Uterus (tissue), 4 donors: ENCODE measurements around the gene IRGC. TPM values are rescaled to one million over a fixed set of nuclear protein-coding genes. Genes with fewer than 3 reads are reported as not detected.

Experiments used
- DNase-seq, 2 donors: peaks; one replicate each; pipeline ENCODE4 v3.0.0-alpha.2; 2019 to 2020
- H3K27ac ChIP-seq, 2 donors: fragments of 200-600 bp; sonication (generic); 1 replicate in 1 of 2; 2 replicates in 1 of 2; pipeline ENCODE4 v1.5.1; 2016 to 2018
- H3K27me3 ChIP-seq, 2 donors: fragments of 200-600 bp; sonication (generic); one replicate each; pipeline ENCODE4 v1.5.1; 2018 to 2019; ENCODE audit warnings: control low read depth in 1 of 2
- H3K36me3 ChIP-seq, 2 donors: fragments of 200-600 bp; sonication (generic); one replicate each; pipeline ENCODE4 v1.5.1; 2019; ENCODE audit warnings: control low read depth in 1 of 2
- H3K4me1 ChIP-seq, 2 donors: fragments of 200-600 bp; sonication (generic); one replicate each; pipeline ENCODE4 v1.5.1; 2018 to 2019; ENCODE audit warnings: control low read depth in 1 of 2
- H3K4me3 ChIP-seq, 2 donors: fragments of 200-600 bp; sonication (generic); 1 replicate in 1 of 2; 2 replicates in 1 of 2; pipeline ENCODE4 v1.5.1; 2018 to 2019; ENCODE audit warnings: mild to moderate bottlenecking in 1 of 2
- H3K9me3 ChIP-seq, 2 donors: fragments of 200-600 bp; sonication (generic); one replicate each; pipeline ENCODE4 v1.5.1; 2019; ENCODE audit warnings: control low read depth in 1 of 2
- POLR2A ChIP-seq, 2 donors: fragments of 450-650 bp; IDR thresholded peaks; one replicate each; pipeline ENCODE4 v1.6.1; 2016; ENCODE audit warnings: antibody characterized with exemption in 2 of 2, mild to moderate bottlenecking in 1 of 2, moderate library complexity in 1 of 2
- intact Hi-C: fragments of 100-400 bp; cut with DNase I; formaldehyde crosslinking; loops from one replicate; pipeline ENCODE4 v1.15.1; 2023; ENCODE audit warnings: low total_unique reads
- total RNA-seq, 4 donors: library from RNA; depleted of rRNA in 3 of 4; stranded (reverse); fragments of >200 nt in 3 of 4; gene quantifications; one replicate each; pipeline versions ENCODE4 v1.1.0 to v1.2.4, GENCODE V29; 2014 to 2023
- TF ChIP-seq, protein P1 (sequence below), 4 experiments: fragments of 200-600 bp in 2 of 4; fragments of 450-650 bp in 2 of 4; sonication (generic) in 2 of 4; IDR thresholded peaks; one replicate each; pipeline ENCODE4 v1.5.1; 2016 to 2019; ENCODE audit warnings: antibody characterized with exemption in 4 of 4, mild to moderate bottlenecking in 2 of 4, moderate library complexity in 1 of 4
- donor health status: DM: yes; HTN: yes; CAD: no.

IRGC gene
- total RNA-seq, 4 donors from 2014 or later, result not detected

DNA sequence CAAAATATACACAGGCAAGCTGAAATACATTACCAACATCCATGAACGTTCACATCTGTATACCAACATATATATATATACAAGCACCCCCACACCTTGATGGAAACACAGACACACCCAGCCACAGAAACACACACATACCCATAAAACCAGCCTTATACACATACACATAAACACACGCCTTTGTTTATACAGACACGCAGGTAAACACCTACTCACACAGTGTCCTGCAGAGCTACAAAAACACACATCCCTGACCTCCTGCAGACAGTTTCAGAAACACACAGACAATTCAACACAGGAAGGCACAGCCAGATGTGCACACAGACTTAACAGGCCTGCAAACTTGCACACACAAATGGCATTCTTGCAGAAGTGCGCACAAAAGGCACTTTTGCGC lies 21.3 kb upstream of the IRGC start:
- intact Hi-C loops, result no loop called here
- Histone ChIP-seq H3K27me3 (no peaks in the 10 kb centered on the region), H3K36me3 (no peaks in the 10 kb centered on the region), H3K4me3 (no peak overlapping the region), H3K9me3 (peaks cover 0 to 9% of the 10 kb centered on the region in 2 donors), H3K27ac (no peak overlapping the region), H3K4me1 (no peaks in the 10 kb centered on the region)
- DNase-seq, result no peak
- TF ChIP-seq POLR2A (IDR thresholded peaks at IDR 0.05), result no peak
- TF ChIP-seq, protein P1, sequence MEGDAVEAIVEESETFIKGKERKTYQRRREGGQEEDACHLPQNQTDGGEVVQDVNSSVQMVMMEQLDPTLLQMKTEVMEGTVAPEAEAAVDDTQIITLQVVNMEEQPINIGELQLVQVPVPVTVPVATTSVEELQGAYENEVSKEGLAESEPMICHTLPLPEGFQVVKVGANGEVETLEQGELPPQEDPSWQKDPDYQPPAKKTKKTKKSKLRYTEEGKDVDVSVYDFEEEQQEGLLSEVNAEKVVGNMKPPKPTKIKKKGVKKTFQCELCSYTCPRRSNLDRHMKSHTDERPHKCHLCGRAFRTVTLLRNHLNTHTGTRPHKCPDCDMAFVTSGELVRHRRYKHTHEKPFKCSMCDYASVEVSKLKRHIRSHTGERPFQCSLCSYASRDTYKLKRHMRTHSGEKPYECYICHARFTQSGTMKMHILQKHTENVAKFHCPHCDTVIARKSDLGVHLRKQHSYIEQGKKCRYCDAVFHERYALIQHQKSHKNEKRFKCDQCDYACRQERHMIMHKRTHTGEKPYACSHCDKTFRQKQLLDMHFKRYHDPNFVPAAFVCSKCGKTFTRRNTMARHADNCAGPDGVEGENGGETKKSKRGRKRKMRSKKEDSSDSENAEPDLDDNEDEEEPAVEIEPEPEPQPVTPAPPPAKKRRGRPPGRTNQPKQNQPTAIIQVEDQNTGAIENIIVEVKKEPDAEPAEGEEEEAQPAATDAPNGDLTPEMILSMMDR (IDR thresholded peaks at IDR 0.05), result no peak

GRCh38 chr19:43695985-43696704 lies 19.7 kb upstream of the IRGC start:
- Histone ChIP-seq H3K4me3 (no peak overlapping the region), H3K27ac (no peak overlapping the region), H3K27me3 (no peaks in the 10 kb centered on the region), H3K36me3 (no peaks in the 10 kb centered on the region), H3K4me1 (no peaks in the 10 kb centered on the region), H3K9me3 (peaks cover 0 to 9% of the 10 kb centered on the region in 2 donors)
- TF ChIP-seq POLR2A (IDR thresholded peaks at IDR 0.05), result no peak
- TF ChIP-seq, protein P1 (IDR thresholded peaks at IDR 0.05), result no peak
- DNase-seq, result no peak
- intact Hi-C loops, result no loop called here

DNA sequence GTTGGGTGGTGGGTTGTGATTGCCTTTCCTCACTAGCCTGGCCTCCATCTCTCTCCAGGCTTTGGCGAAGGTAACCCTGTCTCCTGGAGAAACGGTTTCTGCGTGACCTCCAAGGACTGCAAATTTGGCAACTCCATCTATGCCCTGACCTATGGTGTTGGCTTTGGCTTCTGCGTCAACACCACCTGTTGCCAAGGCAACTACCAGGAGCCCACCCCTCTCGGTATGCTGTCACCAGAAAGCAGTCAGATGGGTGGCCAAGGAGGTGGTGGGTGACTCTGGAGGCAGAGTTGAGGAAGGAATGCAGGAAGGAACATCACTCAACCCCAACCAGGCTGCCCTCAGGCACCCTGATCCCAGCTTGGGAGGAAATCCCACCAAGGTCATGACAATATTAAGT lies 18.6 kb upstream of the IRGC start:
- H3K36me3 ChIP-seq, result no peaks in the 10 kb centered on the region
- no peak overlapping the region for H3K4me3 ChIP-seq
- no peaks in the 10 kb centered on the region for H3K9me3 ChIP-seq
- H3K27me3 ChIP-seq, result no peaks in the 10 kb centered on the region
- no peak for TF ChIP-seq POLR2A (IDR thresholded peaks at IDR 0.05)
- TF ChIP-seq, protein P1 (IDR thresholded peaks at IDR 0.05), result no peak
- no peak for DNase-seq
- H3K27ac ChIP-seq, result no peak overlapping the region
- intact Hi-C loops, result no loop called here
- H3K4me1 ChIP-seq, result no peaks in the 10 kb centered on the region

DNA sequence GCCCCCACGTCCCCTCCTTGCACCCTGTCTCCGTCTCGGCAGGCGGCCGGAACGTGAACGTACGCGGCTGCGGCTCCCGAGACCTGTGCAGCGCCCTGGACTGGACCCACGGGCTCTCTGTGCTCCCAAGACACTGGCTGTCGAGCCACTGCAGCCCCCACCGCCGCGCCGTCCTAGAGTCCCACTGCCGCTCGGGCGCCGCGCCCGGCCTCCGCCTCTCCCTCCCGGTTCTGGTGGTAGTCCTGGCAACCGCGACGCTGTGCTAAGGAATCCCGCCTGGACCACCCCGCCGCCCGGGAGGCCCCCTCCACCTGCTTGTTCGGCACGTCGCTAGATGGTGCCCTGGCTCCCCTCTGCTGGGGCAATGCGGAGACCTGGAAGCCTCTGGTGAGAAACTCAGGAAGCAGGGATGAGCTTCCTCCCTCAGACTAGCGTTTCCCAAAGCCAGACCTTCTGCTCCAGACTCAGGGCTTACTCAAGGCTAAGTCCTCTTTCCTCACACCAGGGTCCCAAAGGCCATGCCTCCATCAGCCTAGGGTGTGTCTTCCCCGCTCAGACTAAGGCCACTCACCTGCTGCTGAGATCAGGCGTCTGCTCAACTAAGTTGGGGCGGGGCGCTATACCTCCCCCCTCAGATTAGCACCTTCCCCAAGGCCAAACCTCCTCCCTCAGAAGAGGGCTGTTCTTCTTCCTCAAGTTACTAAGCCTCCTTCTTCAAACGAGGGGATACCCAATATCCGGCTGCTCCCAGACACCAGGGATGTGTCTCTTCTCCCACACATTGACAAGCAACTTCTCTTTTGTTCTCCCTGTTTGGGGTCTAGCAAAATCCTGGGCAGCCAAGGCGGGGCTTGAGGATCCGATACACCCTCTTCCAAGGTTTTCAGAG lies 16.1 kb upstream of the IRGC start:
- Histone ChIP-seq H3K4me3 (peak overlapping the region in 1 of 2 donors; percentile 0), H3K27me3 (no peaks in the 10 kb centered on the region), H3K9me3 (no peaks in the 10 kb centered on the region), H3K36me3 (no peaks in the 10 kb centered on the region), H3K27ac (peak overlapping the region; percentile 71 to 83), H3K4me1 (no peaks in the 10 kb centered on the region)
- intact Hi-C loops, result no loop called here
- TF ChIP-seq POLR2A (IDR thresholded peaks at IDR 0.05), result no peak
- peak in 1 of 2 donors; percentile 55 for DNase-seq

GRCh38 chr19:43700395-43701000 lies 15.4 kb upstream of the IRGC start:
- Histone ChIP-seq H3K4me1 (no peaks in the 10 kb centered on the region), H3K27ac (peak overlapping the region; percentile 71 to 83), H3K27me3 (no peaks in the 10 kb centered on the region), H3K36me3 (no peaks in the 10 kb centered on the region), H3K9me3 (no peaks in the 10 kb centered on the region), H3K4me3 (peak overlapping the region; percentile 17 to 21)
- intact Hi-C loops, result no loop called here
- DNase-seq, result peak; percentile 67 to 70
- TF ChIP-seq, protein P1 (IDR thresholded peaks at IDR 0.05), result no peak
- TF ChIP-seq POLR2A (IDR thresholded peaks at IDR 0.05), result no peak
